ENCODE data around the gene DNAJB8. TPM values are rescaled to one million over a fixed set of nuclear protein-coding genes. Genes with fewer than 3 reads are reported as not detected.

The DNAJB8 gene
- total RNA-seq, 4 donors from 2014 or later, result not detected

GRCh38 chr3:128435058-128435457 lies 31.6 kb downstream of the DNAJB8 start:
- H3K9me3 ChIP-seq, result no peaks in the 10 kb centered on the region
- no peak for DNase-seq (ENCODE audit: extremely low spot score)
- intact Hi-C loops (cut with DNase I), result no loop called here
- no peak overlapping the region for H3K4me3 ChIP-seq
- no peak overlapping the region for H3K27ac ChIP-seq (replicated peaks in 1 of 4)
- peaks cover 0 to 79% (median 28%) of the 10 kb centered on the region in 4 donors for H3K27me3 ChIP-seq
- peaks cover 6 to 15% (median 14%) of the 10 kb centered on the region in 4 donors for H3K4me1 ChIP-seq
- no peaks in the 10 kb centered on the region for H3K36me3 ChIP-seq
- WGBS, result 94% methylated on average over 2 of the region's 6 CpGs
- TF ChIP-seq CTCF (IDR thresholded peaks at IDR 0.05) (no peak), EP300 (IDR thresholded peaks at IDR 0.05) (no peak), POLR2AphosphoS5 (IDR thresholded peaks at IDR 0.05) (no peak), POLR2A (IDR thresholded peaks at IDR 0.05; ENCODE audit: low read depth) (no peak)

- no peak for TF ChIP-seq EP300 (IDR thresholded peaks at IDR 0.05)
- TF ChIP-seq CTCF (IDR thresholded peaks at IDR 0.05), result no peak
- TF ChIP-seq POLR2AphosphoS5 (IDR thresholded peaks at IDR 0.05), result no peak
- no peak for TF ChIP-seq POLR2A (IDR thresholded peaks at IDR 0.05; ENCODE audit: low read depth)
- Histone ChIP-seq H3K4me3 (no peak overlapping the region), H3K9me3 (no peaks in the 10 kb centered on the region), H3K27ac (replicated peaks in 1 of 4) (no peak overlapping the region), H3K27me3 (peaks cover 0 to 81% (median 28%) of the 10 kb centered on the region in 4 donors), H3K36me3 (no peaks in the 10 kb centered on the region), H3K4me1 (peaks cover 6 to 15% (median 14%) of the 10 kb centered on the region in 4 donors)
- 100% methylated on average over 2 of the region's 2 CpGs for WGBS
- DNase-seq (ENCODE audit: extremely low spot score), result no peak
- intact Hi-C loops (cut with DNase I), result no loop called here
These were observed 32.2 kb downstream of the DNAJB8 start for GRCh38 chr3:128434524-128434923.

- TF ChIP-seq POLR2A (IDR thresholded peaks at IDR 0.05; ENCODE audit: low read depth) (no peak), EP300 (IDR thresholded peaks at IDR 0.05) (no peak), POLR2AphosphoS5 (IDR thresholded peaks at IDR 0.05) (no peak), CTCF (IDR thresholded peaks at IDR 0.05) (no peak)
- DNase-seq (ENCODE audit: extremely low spot score), result no peak
- peaks cover 0 to 81% (median 31%) of the 10 kb centered on the region in 4 donors for H3K27me3 ChIP-seq
- H3K4me3 ChIP-seq, result no peak overlapping the region
- no peaks in the 10 kb centered on the region for H3K9me3 ChIP-seq
- WGBS, result 31% methylated on average over 2 of the region's 2 CpGs
- intact Hi-C loops (cut with DNase I), result no loop called here
- no peak overlapping the region for H3K27ac ChIP-seq (replicated peaks in 1 of 4)
- H3K4me1 ChIP-seq, result peaks cover 6 to 15% (median 14%) of the 10 kb centered on the region in 4 donors
- no peaks in the 10 kb centered on the region for H3K36me3 ChIP-seq
These were observed 32.9 kb downstream of the DNAJB8 start for GRCh38 chr3:128433837-128434165.

- Histone ChIP-seq H3K36me3 (no peaks in the 10 kb centered on the region), H3K4me3 (peak overlapping the region; percentile 41 to 50 (median 43)), H3K4me1 (peaks cover 6 to 15% (median 14%) of the 10 kb centered on the region in 4 donors), H3K27me3 (peaks cover 0 to 81% (median 33%) of the 10 kb centered on the region in 4 donors), H3K27ac (replicated peaks in 1 of 4) (no peak overlapping the region), H3K9me3 (no peaks in the 10 kb centered on the region)
- TF ChIP-seq EP300 (IDR thresholded peaks at IDR 0.05), result no peak
- TF ChIP-seq CTCF (IDR thresholded peaks at IDR 0.05), result no peak
- TF ChIP-seq POLR2A (IDR thresholded peaks at IDR 0.05; ENCODE audit: low read depth), result no peak
- no peak for TF ChIP-seq POLR2AphosphoS5 (IDR thresholded peaks at IDR 0.05)
- intact Hi-C loops (cut with DNase I), result no loop called here
- DNase-seq (ENCODE audit: extremely low spot score), result no peak
- WGBS, result 24% methylated on average over 18 of the region's 53 CpGs
These were observed 33.5 kb downstream of the DNAJB8 start for GRCh38 chr3:128432971-128433836.
